GM12864 (cell line): ENCODE measurements around the gene SRSF11.

Source experiments
- DNase-seq: peaks from one replicate; pipeline ENCODE4 v3.0.0-alpha.2; 2011; ENCODE audit warnings: low read depth
- H3K4me3 ChIP-seq: 2 replicates; pipeline ENCODE4 v1.5.1; 2011; ENCODE audit warnings: mild to moderate bottlenecking, low read depth, low read length, control low read depth
- CTCF ChIP-seq: IDR thresholded peaks from 2 replicates; pipeline ENCODE4 v1.5.1; 2011; ENCODE audit warnings: low read depth, mild to moderate bottlenecking, moderate library complexity, low read length, control low read depth, inconsistent platforms; ENCODE audit errors: missing control alignments

SRSF11 gene

GRCh38 chr1:70247768-70248167 is 26.6 kb downstream of the SRSF11 start:
- TF ChIP-seq CTCF: no peak
- no peak overlapping the region for H3K4me3 ChIP-seq
- DNase-seq: no peak

GRCh38 chr1:70248729-70249128 is 27.5 kb downstream of the SRSF11 start:
- no peak for TF ChIP-seq CTCF
- no peak for DNase-seq
- no peak overlapping the region for H3K4me3 ChIP-seq

DNA sequence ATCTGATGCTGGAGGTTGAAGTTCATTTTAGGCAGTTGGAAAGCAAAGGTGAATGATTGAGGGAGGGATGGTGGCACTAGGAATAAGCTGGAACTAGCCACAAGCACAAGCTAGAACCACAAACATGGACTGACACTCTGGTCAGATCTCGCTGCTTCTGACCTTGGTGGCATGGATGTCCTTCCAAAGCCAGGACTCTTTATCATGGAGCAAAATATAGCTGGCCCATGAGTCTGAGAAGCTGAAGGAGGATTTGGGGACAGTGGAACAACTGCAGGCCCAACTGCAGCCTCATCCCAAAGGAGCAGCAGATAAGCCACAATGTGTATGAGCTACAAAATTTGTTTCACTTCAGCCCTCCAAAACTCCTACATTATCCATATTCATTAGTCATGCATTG is 35.5 kb downstream of the SRSF11 start:
- TF ChIP-seq CTCF: no peak
- no peak for DNase-seq
- no peak overlapping the region for H3K4me3 ChIP-seq

GRCh38 chr1:70264839-70265238 is 43.7 kb downstream of the SRSF11 start:
- no peak for TF ChIP-seq CTCF
- no peak overlapping the region for H3K4me3 ChIP-seq
- no peak for DNase-seq

GRCh38 chr1:70265946-70266345 is 44.8 kb downstream of the SRSF11 start:
- no peak overlapping the region for H3K4me3 ChIP-seq
- no peak for TF ChIP-seq CTCF
- no peak for DNase-seq

- no peak for DNase-seq
- no peak for TF ChIP-seq CTCF
- H3K4me3 ChIP-seq: no peak overlapping the region
These were observed 56.7 kb downstream of the SRSF11 start for GRCh38 chr1:70277875-70278274.

GRCh38 chr1:70278710-70279109 is 57.5 kb downstream of the SRSF11 start:
- no peak for TF ChIP-seq CTCF
- no peak overlapping the region for H3K4me3 ChIP-seq
- DNase-seq: no peak
